OCI-LY7 (cell line): ENCODE measurements around the gene ACOXL.

Experiments used
- EZH2phosphoT487 ChIP-seq: fragments of 200-600 bp; sonication (generic); IDR thresholded peaks from 2 replicates; pipeline ENCODE4 v1.6.1; 2018; ENCODE audit warnings: low read depth, borderline replicate concordance, mild to moderate bottlenecking, mixed run types, antibody characterized with exemption, low read length, moderate library complexity, mixed read lengths
- TF ChIP-seq, protein P1 (sequence below): fragments of 200-600 bp; sonication (generic); conservative IDR thresholded peaks from 2 replicates; pipeline ENCODE4 v1.5.1; 2014; ENCODE audit warnings: mild to moderate bottlenecking, antibody characterized with exemption, low read length, moderate library complexity, mixed read lengths

DNA sequence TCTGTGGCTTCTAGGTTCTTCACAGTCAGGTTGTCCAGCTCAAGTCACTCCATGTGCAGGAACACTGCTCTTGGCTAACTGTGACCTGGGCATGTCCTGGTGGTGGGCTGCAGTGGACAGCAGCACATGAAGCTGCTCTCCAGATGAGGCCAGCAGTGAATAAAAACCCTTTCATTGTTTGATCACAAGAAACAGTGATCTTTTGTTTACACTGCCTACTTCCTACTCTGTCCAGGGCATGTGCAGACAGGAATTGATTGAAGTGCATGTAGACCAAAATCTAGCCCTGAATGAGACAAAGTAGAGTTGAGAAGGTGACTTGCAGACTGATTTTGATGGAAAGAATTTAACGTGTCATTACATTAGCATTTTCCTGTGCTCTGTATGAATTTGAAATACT lies 423.2 kb downstream of the ACOXL start:
- TF ChIP-seq, protein P1, sequence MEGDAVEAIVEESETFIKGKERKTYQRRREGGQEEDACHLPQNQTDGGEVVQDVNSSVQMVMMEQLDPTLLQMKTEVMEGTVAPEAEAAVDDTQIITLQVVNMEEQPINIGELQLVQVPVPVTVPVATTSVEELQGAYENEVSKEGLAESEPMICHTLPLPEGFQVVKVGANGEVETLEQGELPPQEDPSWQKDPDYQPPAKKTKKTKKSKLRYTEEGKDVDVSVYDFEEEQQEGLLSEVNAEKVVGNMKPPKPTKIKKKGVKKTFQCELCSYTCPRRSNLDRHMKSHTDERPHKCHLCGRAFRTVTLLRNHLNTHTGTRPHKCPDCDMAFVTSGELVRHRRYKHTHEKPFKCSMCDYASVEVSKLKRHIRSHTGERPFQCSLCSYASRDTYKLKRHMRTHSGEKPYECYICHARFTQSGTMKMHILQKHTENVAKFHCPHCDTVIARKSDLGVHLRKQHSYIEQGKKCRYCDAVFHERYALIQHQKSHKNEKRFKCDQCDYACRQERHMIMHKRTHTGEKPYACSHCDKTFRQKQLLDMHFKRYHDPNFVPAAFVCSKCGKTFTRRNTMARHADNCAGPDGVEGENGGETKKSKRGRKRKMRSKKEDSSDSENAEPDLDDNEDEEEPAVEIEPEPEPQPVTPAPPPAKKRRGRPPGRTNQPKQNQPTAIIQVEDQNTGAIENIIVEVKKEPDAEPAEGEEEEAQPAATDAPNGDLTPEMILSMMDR: no peak
- no peak for TF ChIP-seq EZH2phosphoT487
